Measurements from ENCODE around the gene CDH4. TPM values are rescaled to one million over a fixed set of nuclear protein-coding genes. Genes with fewer than 3 reads are reported as not detected.

Gene CDH4
- total RNA-seq, 1 experiment from 2014 or later, result not detected

DNA sequence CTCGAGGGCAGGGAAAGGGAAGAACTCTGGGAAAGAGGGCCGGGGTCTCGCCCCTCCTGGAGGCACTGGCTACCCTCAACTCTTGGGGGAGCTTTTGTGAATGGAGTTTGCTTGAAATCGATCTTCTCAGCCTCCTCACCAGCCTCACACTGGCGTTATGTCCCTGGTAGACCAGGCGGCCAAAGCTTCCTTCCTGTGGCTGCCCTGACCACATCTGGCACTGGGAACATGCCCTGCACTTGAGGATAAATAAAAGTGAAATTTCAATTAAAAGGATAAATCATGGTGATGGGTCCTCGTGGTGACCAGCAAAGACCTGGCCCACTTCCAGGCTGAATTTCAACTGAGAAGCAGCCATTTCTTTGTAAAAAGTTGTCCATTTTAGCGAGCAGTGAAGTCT, 578.9 kb downstream of the CDH4 start:
- Mint-ChIP-seq H3K27me3 (ENCODE audit: insufficient read depth, unreplicated experiment) (peaks cover 28% of the 10 kb centered on the region), H3K27ac (ENCODE audit: unreplicated experiment) (no peak overlapping the region), H3K4me1 (ENCODE audit: low read depth, unreplicated experiment) (no peaks in the 10 kb centered on the region), H3K9me3 (ENCODE audit: unreplicated experiment) (no peaks in the 10 kb centered on the region), H3K4me3 (ENCODE audit: unreplicated experiment) (no peak overlapping the region), H3K36me3 (ENCODE audit: insufficient read depth, unreplicated experiment) (no peaks in the 10 kb centered on the region)
- ChIA-PET CTCF (no interaction called here), POLR2A (no interaction called here)
- no peaks in the 10 kb centered on the region for H3K4me1 ChIP-seq
- no peak overlapping the region for H3K4me3 ChIP-seq (ENCODE audit: low read depth, low read length)
- intact Hi-C loops (cut with micrococcal nuclease; ENCODE audit: unreplicated experiment), result no loop called here
- peaks cover 18% of the 10 kb centered on the region for H3K9me3 ChIP-seq
- DNase-seq, result no peak
- no peak for TF ChIP-seq CTCF (IDR thresholded peaks at IDR 0.05; ENCODE audit: insufficient read depth in 1 of 2, low read depth in 1 of 2, low read length in 1 of 2, severe bottlenecking in 1 of 2, unreplicated experiment in 1 of 2)
- H3K27me3 ChIP-seq (replicated peaks; ENCODE audit: control insufficient read depth, insufficient read depth, low read length), result no peaks in the 10 kb centered on the region
- BruUV-seq (replicated peaks), result no TSS peak
- H3K36me3 ChIP-seq (ENCODE audit: control insufficient read depth, insufficient read depth, low read length), result no peaks in the 10 kb centered on the region

DNA sequence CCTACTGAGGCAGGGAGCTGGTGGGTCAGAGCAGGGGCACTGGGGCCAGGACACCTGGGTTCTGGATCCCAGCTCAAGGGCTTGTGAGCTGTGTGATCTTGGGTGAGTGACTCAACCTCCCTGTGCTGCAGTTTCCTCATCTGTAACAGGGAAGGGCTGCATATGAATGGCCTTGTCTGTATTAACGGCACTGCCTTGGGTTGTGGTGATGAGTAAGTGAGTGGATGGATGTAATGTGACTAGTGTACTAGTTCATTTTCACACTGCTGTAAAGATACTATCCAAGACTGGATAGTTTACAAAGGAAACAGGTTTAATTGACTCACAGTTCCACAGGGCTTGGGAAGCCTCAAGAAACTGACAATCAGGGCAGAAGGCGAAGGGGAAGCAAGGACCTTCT, 580.1 kb downstream of the CDH4 start:
- intact Hi-C loops (cut with micrococcal nuclease; ENCODE audit: unreplicated experiment), result no loop called here
- Mint-ChIP-seq H3K4me3 (ENCODE audit: unreplicated experiment) (no peak overlapping the region), H3K36me3 (ENCODE audit: insufficient read depth, unreplicated experiment) (no peaks in the 10 kb centered on the region), H3K27me3 (ENCODE audit: insufficient read depth, unreplicated experiment) (peaks cover 21% of the 10 kb centered on the region), H3K4me1 (ENCODE audit: low read depth, unreplicated experiment) (no peaks in the 10 kb centered on the region), H3K27ac (ENCODE audit: unreplicated experiment) (no peak overlapping the region), H3K9me3 (ENCODE audit: unreplicated experiment) (no peaks in the 10 kb centered on the region)
- POLR2A ChIA-PET, result no interaction called here
- H3K27me3 ChIP-seq (replicated peaks; ENCODE audit: control insufficient read depth, insufficient read depth, low read length), result no peaks in the 10 kb centered on the region
- no peak for DNase-seq
- CTCF ChIA-PET, result no interaction called here
- no TSS peak for BruUV-seq (replicated peaks)
- no peaks in the 10 kb centered on the region for H3K4me1 ChIP-seq
- TF ChIP-seq CTCF (IDR thresholded peaks at IDR 0.05; ENCODE audit: insufficient read depth in 1 of 2, low read depth in 1 of 2, low read length in 1 of 2, severe bottlenecking in 1 of 2, unreplicated experiment in 1 of 2), result no peak
- no peak overlapping the region for H3K4me3 ChIP-seq (ENCODE audit: low read depth, low read length)
- peaks cover 15% of the 10 kb centered on the region for H3K9me3 ChIP-seq
- no peaks in the 10 kb centered on the region for H3K36me3 ChIP-seq (ENCODE audit: control insufficient read depth, insufficient read depth, low read length)

DNA sequence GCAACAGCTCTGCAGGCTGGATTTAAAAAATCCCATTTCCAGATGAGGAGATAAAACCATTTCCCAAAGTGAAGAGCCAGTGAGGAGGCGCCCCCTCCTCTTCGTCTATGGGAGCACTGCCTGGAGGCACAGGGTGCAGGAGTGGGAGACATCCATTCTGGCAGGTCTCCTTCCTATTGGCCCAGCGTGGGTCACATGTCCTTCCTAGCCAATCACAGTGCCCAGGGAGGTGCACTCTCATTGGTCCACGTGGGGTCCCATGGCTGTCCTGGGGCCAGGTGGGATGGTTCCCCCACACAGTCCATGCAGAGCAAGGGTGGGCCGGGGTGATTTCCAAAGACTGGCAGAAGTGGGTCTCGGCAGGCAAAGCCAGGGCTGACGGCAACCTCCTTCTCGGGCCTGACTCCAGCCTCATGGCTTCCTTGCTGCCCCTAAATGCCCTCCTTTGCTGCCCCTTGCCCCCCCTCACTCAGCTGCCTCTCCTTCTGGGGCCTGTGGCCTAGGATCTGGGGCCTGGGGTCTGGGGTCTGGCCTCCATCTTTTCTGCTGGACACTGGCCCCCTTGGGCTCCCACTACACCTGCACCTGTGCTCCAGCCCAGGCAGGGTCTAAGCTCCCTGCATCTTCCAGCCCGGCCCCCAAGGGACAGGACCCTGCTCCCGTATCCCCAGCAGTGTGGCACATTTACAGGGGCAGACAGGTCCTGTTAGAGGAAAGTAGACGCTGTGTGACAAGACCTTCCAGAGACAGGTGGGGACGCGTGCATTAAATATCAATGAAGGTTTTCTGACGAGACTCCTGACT, 581.9 kb downstream of the CDH4 start:
- Histone ChIP-seq H3K4me1 (no peaks in the 10 kb centered on the region), H3K36me3 (ENCODE audit: control insufficient read depth, insufficient read depth, low read length) (no peaks in the 10 kb centered on the region), H3K4me3 (ENCODE audit: low read depth, low read length) (no peak overlapping the region), H3K27me3 (replicated peaks; ENCODE audit: control insufficient read depth, insufficient read depth, low read length) (no peaks in the 10 kb centered on the region), H3K9me3 (peaks cover 4% of the 10 kb centered on the region; the same call in 1 of the 2 replicates)
- peaks cover 22% of the 10 kb centered on the region for H3K27me3 Mint-ChIP-seq (ENCODE audit: insufficient read depth, unreplicated experiment)
- no peak for TF ChIP-seq CTCF (IDR thresholded peaks at IDR 0.05; ENCODE audit: insufficient read depth in 1 of 2, low read depth in 1 of 2, low read length in 1 of 2, severe bottlenecking in 1 of 2, unreplicated experiment in 1 of 2)
- no peaks in the 10 kb centered on the region for H3K4me1 Mint-ChIP-seq (ENCODE audit: low read depth, unreplicated experiment)
- no TSS peak for BruUV-seq (replicated peaks)
- DNase-seq, result no peak
- no peak overlapping the region for H3K4me3 Mint-ChIP-seq (ENCODE audit: unreplicated experiment)
- H3K36me3 Mint-ChIP-seq (ENCODE audit: insufficient read depth, unreplicated experiment), result no peaks in the 10 kb centered on the region
- H3K27ac Mint-ChIP-seq (ENCODE audit: unreplicated experiment), result no peak overlapping the region
- ChIA-PET POLR2A (no interaction called here), CTCF (interaction anchor here (1.1 kb wide), 1 partner anchor 53 kb away, joined by 4 read pairs; no protein-coding TSS in a partner anchor)
- no peaks in the 10 kb centered on the region for H3K9me3 Mint-ChIP-seq (ENCODE audit: unreplicated experiment)
- intact Hi-C loops (cut with micrococcal nuclease; ENCODE audit: unreplicated experiment), result no loop called here
